ENCODE data around the gene PDXP. TPM values are rescaled to one million over a fixed set of nuclear protein-coding genes. Genes with fewer than 3 reads are reported as not detected.

Gene PDXP
- polyA plus RNA-seq, 1 donor from 2014 or later: 108 TPM

- Histone ChIP-seq H3K9me2 (ENCODE audit: insufficient read depth, low read length) (no peaks in the 10 kb centered on the region), H2AFZ (ENCODE audit: low read depth, low read length) (no peak overlapping the region), H3K9me3 (ENCODE audit: low read length) (no peaks in the 10 kb centered on the region), H3F3A (ENCODE audit: insufficient read depth, low read length, poor library complexity, severe bottlenecking) (no peaks in the 10 kb centered on the region), H3K36me3 (ENCODE audit: insufficient read depth, low read length) (no peaks in the 10 kb centered on the region), H3K9ac (ENCODE audit: low read length) (no peak overlapping the region), H3K4me2 (ENCODE audit: low read length) (no peak overlapping the region), H3K27me3 (ENCODE audit: insufficient read depth, low read depth, low read length) (no peaks in the 10 kb centered on the region), H4K20me1 (ENCODE audit: insufficient read depth) (no peaks in the 10 kb centered on the region), H3K79me2 (replicated peaks; ENCODE audit: insufficient read depth, low read length) (no peaks in the 10 kb centered on the region), H3K4me3 (ENCODE audit: low read length) (no peak overlapping the region), H3K27ac (ENCODE audit: low read length) (no peak overlapping the region)
- TF ChIP-seq, protein P1, sequence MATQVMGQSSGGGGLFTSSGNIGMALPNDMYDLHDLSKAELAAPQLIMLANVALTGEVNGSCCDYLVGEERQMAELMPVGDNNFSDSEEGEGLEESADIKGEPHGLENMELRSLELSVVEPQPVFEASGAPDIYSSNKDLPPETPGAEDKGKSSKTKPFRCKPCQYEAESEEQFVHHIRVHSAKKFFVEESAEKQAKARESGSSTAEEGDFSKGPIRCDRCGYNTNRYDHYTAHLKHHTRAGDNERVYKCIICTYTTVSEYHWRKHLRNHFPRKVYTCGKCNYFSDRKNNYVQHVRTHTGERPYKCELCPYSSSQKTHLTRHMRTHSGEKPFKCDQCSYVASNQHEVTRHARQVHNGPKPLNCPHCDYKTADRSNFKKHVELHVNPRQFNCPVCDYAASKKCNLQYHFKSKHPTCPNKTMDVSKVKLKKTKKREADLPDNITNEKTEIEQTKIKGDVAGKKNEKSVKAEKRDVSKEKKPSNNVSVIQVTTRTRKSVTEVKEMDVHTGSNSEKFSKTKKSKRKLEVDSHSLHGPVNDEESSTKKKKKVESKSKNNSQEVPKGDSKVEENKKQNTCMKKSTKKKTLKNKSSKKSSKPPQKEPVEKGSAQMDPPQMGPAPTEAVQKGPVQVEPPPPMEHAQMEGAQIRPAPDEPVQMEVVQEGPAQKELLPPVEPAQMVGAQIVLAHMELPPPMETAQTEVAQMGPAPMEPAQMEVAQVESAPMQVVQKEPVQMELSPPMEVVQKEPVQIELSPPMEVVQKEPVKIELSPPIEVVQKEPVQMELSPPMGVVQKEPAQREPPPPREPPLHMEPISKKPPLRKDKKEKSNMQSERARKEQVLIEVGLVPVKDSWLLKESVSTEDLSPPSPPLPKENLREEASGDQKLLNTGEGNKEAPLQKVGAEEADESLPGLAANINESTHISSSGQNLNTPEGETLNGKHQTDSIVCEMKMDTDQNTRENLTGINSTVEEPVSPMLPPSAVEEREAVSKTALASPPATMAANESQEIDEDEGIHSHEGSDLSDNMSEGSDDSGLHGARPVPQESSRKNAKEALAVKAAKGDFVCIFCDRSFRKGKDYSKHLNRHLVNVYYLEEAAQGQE (IDR thresholded peaks at IDR 0.05; ENCODE audit: borderline replicate concordance): no peak
- TF ChIP-seq TAF1 (IDR thresholded peaks at IDR 0.05; ENCODE audit: low read depth) (no peak), MXI1 (conservative IDR thresholded peaks at IDR 0.05; ENCODE audit: poor library complexity, severe bottlenecking) (no peak)
- TF ChIP-seq, protein P2, sequence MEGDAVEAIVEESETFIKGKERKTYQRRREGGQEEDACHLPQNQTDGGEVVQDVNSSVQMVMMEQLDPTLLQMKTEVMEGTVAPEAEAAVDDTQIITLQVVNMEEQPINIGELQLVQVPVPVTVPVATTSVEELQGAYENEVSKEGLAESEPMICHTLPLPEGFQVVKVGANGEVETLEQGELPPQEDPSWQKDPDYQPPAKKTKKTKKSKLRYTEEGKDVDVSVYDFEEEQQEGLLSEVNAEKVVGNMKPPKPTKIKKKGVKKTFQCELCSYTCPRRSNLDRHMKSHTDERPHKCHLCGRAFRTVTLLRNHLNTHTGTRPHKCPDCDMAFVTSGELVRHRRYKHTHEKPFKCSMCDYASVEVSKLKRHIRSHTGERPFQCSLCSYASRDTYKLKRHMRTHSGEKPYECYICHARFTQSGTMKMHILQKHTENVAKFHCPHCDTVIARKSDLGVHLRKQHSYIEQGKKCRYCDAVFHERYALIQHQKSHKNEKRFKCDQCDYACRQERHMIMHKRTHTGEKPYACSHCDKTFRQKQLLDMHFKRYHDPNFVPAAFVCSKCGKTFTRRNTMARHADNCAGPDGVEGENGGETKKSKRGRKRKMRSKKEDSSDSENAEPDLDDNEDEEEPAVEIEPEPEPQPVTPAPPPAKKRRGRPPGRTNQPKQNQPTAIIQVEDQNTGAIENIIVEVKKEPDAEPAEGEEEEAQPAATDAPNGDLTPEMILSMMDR (IDR thresholded peaks at IDR 0.05; ENCODE audit: poor library complexity, severe bottlenecking): no peak
Measured at GRCh38 chr22:37703906-37704305, 45.4 kb downstream of the PDXP start.

DNA sequence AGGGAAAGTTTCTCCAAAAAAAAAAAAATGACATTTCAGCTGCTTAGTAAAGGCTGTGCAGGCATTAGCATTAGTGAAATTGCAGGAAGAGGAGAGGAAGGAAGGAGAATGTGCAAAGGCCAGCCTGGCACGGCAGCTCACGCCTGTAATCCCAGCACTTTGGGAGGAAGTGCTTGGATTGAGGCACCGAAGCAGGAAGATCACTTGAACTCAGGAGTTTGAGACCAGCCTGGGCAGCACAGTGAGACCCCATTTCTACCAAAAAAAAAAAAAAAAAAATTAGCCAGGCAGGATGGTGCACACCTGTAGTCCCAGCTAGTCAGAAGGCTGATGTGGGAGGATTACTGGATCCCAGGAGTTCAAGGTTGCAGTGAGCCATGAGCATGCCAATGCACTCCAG is 46.1 kb downstream of the PDXP start:
- no peak overlapping the region for H3K4me2 ChIP-seq (ENCODE audit: low read length)
- H3K4me3 ChIP-seq (ENCODE audit: low read length): no peak overlapping the region
- H2AFZ ChIP-seq (ENCODE audit: low read depth, low read length): no peak overlapping the region
- no peak overlapping the region for H3K9ac ChIP-seq (ENCODE audit: low read length)
- no peaks in the 10 kb centered on the region for H3K79me2 ChIP-seq (replicated peaks; ENCODE audit: insufficient read depth, low read length)
- TF ChIP-seq EP300 (conservative IDR thresholded peaks at IDR 0.05; ENCODE audit: poor library complexity, severe bottlenecking) (no peak), TAF1 (IDR thresholded peaks at IDR 0.05; ENCODE audit: low read depth) (no peak), SMC3 (conservative IDR thresholded peaks at IDR 0.05; ENCODE audit: poor library complexity) (no peak), EZH2 (IDR thresholded peaks at IDR 0.05; ENCODE audit: borderline replicate concordance, insufficient read depth, low read length, poor library complexity, severe bottlenecking) (no peak), RAD21 (conservative IDR thresholded peaks at IDR 0.05) (no peak), MXI1 (conservative IDR thresholded peaks at IDR 0.05; ENCODE audit: poor library complexity, severe bottlenecking) (no peak), POLR2AphosphoS5 (IDR thresholded peaks at IDR 0.05) (no peak)
- TF ChIP-seq, protein P1 (IDR thresholded peaks at IDR 0.05; ENCODE audit: borderline replicate concordance): no peak
- TF ChIP-seq, protein P2 (IDR thresholded peaks at IDR 0.05; ENCODE audit: poor library complexity, severe bottlenecking): no peak
- no peaks in the 10 kb centered on the region for H4K20me1 ChIP-seq (ENCODE audit: insufficient read depth)
- no peaks in the 10 kb centered on the region for H3K9me2 ChIP-seq (ENCODE audit: insufficient read depth, low read length)
- no peaks in the 10 kb centered on the region for H3K36me3 ChIP-seq (ENCODE audit: insufficient read depth, low read length)
- no peak overlapping the region for H3K27ac ChIP-seq (ENCODE audit: low read length)
- no peaks in the 10 kb centered on the region for H3K9me3 ChIP-seq (ENCODE audit: low read length)
- H3F3A ChIP-seq (ENCODE audit: insufficient read depth, low read length, poor library complexity, severe bottlenecking): no peaks in the 10 kb centered on the region
- H3K27me3 ChIP-seq (ENCODE audit: insufficient read depth, low read depth, low read length): no peaks in the 10 kb centered on the region

Measured in neural cell (in vitro differentiated cells).